ENCODE results near the gene KMT2A.
A peak's percentile ranks its signal among the peaks of the same experiment; 100 is the strongest.

Gene KMT2A

DNA sequence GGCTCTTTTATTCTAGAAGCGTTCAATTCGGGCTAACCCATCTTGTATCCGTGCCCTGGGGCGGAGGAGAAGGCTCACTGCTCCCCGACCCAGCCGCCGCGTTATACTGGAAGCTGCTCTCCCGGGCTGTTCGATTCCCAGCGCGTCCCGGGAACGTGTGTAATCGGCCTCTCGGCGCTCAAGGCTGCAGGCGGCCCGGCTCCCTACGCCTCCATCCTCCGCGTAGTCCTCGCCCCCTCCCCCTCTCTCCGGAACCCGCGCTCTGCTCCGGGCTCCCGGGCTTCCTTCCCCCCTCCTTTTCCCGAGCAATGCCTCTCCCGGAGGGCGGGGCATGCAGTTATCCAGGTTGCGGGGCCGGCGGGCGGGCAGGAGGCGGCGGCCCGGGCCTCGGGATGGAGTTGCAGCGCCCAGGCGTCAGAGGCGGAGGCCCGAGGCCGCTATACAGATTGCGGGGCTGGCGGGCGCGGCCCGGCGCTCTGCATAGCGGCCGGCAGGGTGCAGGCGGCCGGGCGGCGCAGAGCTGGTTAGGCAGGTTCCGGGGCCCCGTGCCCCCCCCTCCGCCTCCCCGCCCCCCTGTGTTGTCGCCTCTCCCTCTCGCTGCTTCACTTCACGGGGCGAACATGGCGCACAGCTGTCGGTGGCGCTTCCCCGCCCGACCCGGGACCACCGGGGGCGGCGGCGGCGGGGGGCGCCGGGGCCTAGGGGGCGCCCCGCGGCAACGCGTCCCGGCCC lies at the start of gene KMT2A:
KMT2A (plus strand) TSS at position 600 of the 732 bp plus-strand sequence; CDS start at position 621, 21 bp downstream.
- peak within 1 kb of the TSS; percentile 81 for H3K27ac ChIP-seq
- no peaks in the 10 kb centered on the region for H3K36me3 ChIP-seq (ENCODE audit: control insufficient read depth, insufficient read depth, low read length)
- H3K4me3 ChIP-seq (ENCODE audit: low read depth, low read length) = peak within 1 kb of the TSS; percentile 72
- TF ChIP-seq, protein P1, sequence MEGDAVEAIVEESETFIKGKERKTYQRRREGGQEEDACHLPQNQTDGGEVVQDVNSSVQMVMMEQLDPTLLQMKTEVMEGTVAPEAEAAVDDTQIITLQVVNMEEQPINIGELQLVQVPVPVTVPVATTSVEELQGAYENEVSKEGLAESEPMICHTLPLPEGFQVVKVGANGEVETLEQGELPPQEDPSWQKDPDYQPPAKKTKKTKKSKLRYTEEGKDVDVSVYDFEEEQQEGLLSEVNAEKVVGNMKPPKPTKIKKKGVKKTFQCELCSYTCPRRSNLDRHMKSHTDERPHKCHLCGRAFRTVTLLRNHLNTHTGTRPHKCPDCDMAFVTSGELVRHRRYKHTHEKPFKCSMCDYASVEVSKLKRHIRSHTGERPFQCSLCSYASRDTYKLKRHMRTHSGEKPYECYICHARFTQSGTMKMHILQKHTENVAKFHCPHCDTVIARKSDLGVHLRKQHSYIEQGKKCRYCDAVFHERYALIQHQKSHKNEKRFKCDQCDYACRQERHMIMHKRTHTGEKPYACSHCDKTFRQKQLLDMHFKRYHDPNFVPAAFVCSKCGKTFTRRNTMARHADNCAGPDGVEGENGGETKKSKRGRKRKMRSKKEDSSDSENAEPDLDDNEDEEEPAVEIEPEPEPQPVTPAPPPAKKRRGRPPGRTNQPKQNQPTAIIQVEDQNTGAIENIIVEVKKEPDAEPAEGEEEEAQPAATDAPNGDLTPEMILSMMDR (IDR thresholded peaks at IDR 0.05) = no peak
- H3K9me3 ChIP-seq (ENCODE audit: control insufficient read depth, low read length) = no peaks in the 10 kb centered on the region
- no peak within 1 kb of the TSS for H3K9ac ChIP-seq
- peaks cover 12% of the 10 kb centered on the region for H3K79me2 ChIP-seq
- peak within 1 kb of the TSS; percentile 85 for H3K4me2 ChIP-seq (ENCODE audit: low read length)
- no peaks in the 10 kb centered on the region for H3K4me1 ChIP-seq
- H2AFZ ChIP-seq = peak within 1 kb of the TSS; percentile 84
- H3K27me3 ChIP-seq (ENCODE audit: control insufficient read depth, insufficient read depth, low read length) = no peaks in the 10 kb centered on the region

DNA sequence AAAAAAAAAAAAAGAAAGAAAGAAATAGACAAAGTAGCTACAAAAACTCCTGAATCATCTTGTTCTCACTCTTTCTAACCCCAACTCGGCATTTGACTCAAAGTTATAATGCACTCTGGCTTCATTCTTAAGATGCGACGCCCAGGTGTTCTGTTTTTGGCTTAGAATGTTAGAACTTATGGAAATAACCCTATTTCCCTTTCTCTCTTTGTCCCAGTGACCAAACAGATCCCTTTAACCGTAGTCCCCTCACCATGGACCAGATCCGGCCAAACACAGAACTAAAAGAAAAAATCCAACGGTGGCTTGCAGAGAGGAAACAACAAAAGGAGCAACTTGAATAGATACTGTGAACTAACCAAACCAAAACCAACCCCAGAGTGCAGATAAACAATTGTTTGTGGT lies 40.2 kb upstream of the KMT2A start:
- Histone ChIP-seq H3K79me2 (no peaks in the 10 kb centered on the region), H3K27me3 (ENCODE audit: control insufficient read depth, insufficient read depth, low read length) (no peaks in the 10 kb centered on the region), H3K27ac (no peak overlapping the region), H3K4me2 (ENCODE audit: low read length) (no peak overlapping the region), H3K9ac (no peak overlapping the region), H3K9me3 (ENCODE audit: control insufficient read depth, low read length) (no peaks in the 10 kb centered on the region), H3K4me3 (ENCODE audit: low read depth, low read length) (no peak overlapping the region), H3K4me1 (no peaks in the 10 kb centered on the region), H3K36me3 (ENCODE audit: control insufficient read depth, insufficient read depth, low read length) (no peaks in the 10 kb centered on the region), H2AFZ (no peak overlapping the region)
- TF ChIP-seq, protein P1 (IDR thresholded peaks at IDR 0.05) = no peak

DNA sequence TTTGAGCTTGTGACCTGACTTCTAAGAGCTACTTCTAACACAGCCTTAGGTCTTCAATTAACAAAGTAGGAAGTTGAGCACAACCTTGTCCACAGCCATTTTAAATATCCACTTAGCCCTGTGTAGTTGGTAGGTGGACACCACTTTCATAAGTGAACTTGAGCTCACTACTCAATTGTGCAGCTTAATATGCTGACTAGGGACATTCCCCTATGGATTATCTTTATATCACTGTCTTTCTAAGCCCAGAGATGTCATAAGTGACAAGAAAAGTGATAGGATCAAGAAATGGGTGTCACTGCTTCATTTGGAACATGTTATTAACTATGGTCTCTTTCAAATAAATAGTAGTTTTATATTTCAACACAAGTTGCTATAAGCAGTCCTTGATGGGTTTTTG lies 38.8 kb upstream of the KMT2A start:
- Histone ChIP-seq H3K9ac (no peak overlapping the region), H3K4me3 (ENCODE audit: low read depth, low read length) (no peak overlapping the region), H3K27ac (no peak overlapping the region), H3K4me2 (ENCODE audit: low read length) (no peak overlapping the region), H3K79me2 (peaks cover 4% of the 10 kb centered on the region), H2AFZ (no peak overlapping the region), H3K4me1 (no peaks in the 10 kb centered on the region), H3K9me3 (ENCODE audit: control insufficient read depth, low read length) (no peaks in the 10 kb centered on the region), H3K27me3 (ENCODE audit: control insufficient read depth, insufficient read depth, low read length) (no peaks in the 10 kb centered on the region), H3K36me3 (ENCODE audit: control insufficient read depth, insufficient read depth, low read length) (no peaks in the 10 kb centered on the region)
- TF ChIP-seq, protein P1 (IDR thresholded peaks at IDR 0.05) = no peak

DNA sequence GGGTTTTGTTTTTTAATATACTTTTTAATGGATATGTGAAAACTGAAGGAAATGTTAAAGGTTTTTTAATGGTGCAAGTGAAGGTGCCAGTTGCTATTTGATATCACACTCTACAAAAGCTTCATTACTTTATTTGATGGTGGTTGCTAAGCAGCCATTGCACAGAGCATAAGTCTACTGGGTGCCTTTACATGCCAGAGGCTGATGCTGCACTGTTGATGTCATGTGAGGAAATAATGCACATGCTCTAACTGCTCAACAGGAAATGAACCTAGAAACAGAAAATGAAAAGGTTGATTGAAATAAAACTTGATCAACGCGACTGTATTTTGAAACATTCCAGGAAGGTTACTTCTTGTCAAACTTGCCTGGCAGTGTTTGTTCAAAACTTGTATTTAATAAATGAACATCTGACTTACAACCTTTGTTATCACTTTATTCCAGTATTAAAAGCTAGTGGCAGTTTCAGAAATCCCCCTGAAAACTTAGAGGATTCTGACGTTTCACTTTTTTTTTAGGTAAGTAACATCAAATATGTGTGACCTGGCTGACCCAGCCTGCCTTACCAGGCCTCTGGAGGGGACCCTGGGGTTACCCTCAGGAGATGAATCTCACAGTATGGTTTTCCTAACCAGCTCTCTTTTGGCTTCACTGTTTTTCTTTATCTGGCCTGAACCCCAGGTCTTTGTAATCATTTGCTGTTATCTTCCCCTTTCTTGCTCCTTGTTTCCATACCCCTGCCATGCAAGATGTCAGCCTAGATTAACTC lies 37.3 kb upstream of the KMT2A start:
- H3K27ac ChIP-seq = no peak overlapping the region
- TF ChIP-seq, protein P1 (IDR thresholded peaks at IDR 0.05) = no peak
- H3K4me2 ChIP-seq (ENCODE audit: low read length) = no peak overlapping the region

More for the DNA sequence above, 37.3 kb upstream of the KMT2A start:
- Histone ChIP-seq H3K9ac (no peak overlapping the region), H2AFZ (no peak overlapping the region), H3K79me2 (peaks cover 13% of the 10 kb centered on the region), H3K27me3 (ENCODE audit: control insufficient read depth, insufficient read depth, low read length) (no peaks in the 10 kb centered on the region), H3K4me1 (no peaks in the 10 kb centered on the region), H3K9me3 (ENCODE audit: control insufficient read depth, low read length) (no peaks in the 10 kb centered on the region), H3K4me3 (ENCODE audit: low read depth, low read length) (no peak overlapping the region), H3K36me3 (ENCODE audit: control insufficient read depth, insufficient read depth, low read length) (no peaks in the 10 kb centered on the region)

Measured in parathyroid adenoma (tissue), 2 donors.